Fibroblast of skin of right quadriceps (primary cell): Measurements from ENCODE around the gene BNC1.
A peak's percentile ranks its signal among the peaks of the same experiment; 100 is the strongest.
"Not testable (repeated sequence)": the region's sequence is repeated elsewhere in the genome, so short reads cannot be mapped to it uniquely, and the experiment has no call there.

ENCODE experiments used
- DNase-seq: peaks from one replicate; pipeline ENCODE4 v3.0.0-alpha.2; 2013

The BNC1 gene

DNA sequence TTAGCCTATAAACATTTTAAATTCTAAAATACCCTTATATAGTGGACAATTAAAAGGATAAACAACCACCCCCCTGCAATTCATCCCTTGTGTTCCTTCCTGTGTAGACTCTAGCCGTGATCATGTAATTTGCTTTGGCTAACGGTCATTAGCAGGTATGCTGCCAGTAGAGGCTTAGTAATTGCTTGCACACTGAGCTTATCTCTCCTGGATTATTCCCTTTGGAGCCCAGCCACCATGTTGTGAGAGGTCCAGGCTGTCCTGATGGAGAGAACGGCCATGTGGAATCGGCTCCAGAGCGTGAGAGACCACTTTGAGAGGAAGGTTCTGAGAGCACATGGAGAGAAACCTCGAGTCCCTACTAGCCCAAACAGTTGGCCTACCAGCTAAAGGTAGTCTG, 11.0 kb upstream of the BNC1 start:
- no peak for DNase-seq

DNA sequence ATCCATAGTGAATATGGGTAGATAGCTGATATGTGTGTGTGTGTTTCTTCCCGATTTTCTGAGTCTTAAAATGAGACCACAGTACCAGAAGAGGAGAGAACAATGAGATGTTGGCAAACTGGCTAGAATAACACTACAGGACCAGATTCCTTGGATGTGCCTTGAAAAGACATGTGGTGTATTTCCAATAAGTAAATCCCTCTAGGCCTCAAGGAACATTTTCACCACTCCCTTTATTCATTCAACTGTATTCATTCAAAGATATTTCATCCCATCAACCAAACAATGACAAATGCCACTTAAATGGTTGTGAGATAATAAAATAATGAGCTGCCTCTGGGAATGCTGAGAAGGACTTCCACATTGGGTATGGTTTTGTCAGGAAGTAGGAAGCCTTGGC, 8.7 kb upstream of the BNC1 start:
- DNase-seq: no peak

DNA sequence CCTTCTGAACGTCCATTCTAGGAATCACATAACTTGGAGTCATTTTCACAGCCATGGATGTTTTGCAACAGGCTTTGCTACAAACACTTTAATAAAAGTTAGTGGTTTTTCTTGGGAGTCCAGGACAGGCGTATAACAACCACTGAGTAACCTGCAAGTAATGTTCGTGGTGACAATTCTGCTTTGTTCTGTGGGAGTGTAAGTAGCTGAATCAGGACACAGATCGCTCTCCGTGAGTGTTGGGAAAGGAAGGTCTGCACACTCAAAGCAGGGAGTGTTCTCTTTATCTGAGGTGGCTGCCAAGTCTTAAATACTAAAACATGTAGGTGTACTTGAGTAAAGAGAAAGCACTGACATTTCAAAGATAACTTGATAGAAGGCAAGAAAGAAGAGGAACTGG, 7.9 kb upstream of the BNC1 start:
- peak; percentile 70 for DNase-seq

DNA sequence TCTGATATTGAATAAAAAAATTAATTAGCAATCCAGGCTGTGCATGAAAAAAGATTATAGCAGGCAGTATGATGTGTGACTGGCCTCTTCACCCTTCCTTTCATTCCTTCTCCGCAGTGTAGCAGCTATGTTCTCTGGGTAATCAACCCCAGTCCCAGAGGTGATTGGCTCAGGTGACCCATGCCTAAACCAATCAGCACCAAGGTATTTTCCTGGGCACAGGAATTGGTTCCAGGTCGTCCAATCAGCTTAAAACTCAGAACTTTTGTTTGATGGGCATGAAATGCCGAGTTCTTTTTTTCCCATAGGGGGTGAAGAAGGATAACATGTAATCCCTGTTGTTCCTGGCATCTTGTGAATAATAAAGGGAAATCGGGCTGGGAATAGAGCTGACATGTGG, 5.8 kb upstream of the BNC1 start:
- no peak for DNase-seq

DNA sequence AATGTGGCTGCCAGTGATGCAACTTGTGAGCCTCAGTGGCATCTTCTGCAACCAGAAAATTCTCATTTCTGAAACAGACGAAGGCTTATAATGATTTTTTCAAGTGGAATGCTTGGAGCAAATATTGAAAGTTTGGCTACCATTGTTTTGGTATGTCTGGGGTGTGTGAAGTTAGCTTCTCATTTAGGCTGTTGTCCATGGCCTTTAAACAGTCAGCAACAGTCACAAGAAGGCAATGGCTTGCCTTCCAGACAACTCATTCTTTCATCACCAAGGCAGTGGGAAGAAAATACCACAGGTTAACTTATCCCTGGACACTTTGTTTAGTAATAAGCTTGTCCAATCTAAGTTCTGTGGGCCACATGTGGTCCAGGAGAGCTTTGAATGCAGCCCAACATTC, 4.7 kb upstream of the BNC1 start:
- peak; percentile 36 for DNase-seq

DNA sequence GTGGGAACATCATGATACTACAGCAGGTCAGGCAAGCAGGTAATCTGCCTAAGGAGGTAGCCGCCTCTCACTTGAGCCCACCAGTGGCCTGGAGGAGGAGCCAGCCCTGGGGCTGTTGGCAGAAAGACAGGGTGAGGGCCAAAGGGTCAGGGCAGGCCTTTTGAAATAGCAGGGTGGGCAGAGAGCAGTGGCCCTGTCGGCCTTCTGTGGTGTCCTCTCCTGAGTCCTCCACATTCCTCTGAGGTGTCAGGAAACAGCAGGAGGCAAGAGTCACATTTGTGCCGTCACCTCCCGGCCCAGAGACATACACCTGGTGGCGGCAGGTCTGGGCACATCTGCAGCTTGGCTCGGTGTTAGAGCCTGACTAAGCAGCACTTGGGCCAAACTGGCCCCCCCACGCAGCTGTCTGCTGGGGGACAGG, 3.9 kb upstream of the BNC1 start:
- no peak for DNase-seq

DNA sequence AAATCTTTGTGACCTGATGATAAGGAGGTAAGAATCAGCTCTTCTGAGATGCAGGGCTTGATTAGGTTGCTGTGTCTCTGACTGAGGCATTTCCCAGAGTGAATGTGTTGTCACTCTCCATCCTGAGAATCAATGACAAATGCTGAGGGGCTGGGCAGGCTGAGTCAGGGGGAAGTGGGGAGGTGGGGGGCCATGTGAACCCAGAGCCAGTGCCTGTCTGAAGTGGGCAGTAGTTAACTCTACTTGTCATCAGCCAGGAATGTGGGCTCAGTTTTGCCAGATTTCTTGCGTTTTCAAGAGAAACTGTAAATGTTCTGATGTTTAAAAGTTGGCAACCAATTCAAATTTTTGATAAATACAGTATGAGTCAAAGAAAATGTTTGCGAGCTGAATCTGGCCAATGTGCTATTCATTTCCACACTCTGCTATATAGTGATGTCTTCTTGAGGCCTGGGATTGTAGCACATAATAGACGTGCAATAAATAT, 3.1 kb upstream of the BNC1 start:
- peak; percentile 99 for DNase-seq

DNA sequence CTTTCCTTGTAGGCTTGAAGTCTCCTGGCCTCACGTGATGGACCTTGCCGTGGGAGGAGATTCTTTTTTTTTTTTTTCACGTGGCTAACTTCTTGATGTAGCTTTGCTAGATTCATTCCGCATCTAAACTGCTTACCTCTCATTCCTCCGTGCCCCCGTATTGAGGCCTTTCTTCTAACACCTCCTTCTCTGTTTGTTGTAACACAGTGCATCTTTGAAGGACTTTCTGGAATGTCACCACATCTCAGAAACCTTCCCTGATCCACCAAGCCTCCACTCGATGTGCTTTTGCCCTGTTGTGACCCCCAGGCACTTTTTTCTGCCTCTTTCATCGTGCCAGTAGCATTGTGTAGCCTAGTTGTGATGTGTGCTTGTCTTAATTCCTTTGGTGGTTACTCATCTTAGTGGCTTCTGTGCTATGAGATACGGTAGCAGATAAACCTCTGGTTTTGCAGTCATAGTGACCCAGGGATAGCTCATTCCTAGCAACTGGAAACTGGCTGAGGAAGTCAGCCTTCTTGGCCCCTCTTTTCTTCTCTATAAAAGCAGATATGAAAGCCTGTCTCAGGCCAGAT, 1.6 kb upstream of the BNC1 start:
- peak; percentile 91 for DNase-seq

DNA sequence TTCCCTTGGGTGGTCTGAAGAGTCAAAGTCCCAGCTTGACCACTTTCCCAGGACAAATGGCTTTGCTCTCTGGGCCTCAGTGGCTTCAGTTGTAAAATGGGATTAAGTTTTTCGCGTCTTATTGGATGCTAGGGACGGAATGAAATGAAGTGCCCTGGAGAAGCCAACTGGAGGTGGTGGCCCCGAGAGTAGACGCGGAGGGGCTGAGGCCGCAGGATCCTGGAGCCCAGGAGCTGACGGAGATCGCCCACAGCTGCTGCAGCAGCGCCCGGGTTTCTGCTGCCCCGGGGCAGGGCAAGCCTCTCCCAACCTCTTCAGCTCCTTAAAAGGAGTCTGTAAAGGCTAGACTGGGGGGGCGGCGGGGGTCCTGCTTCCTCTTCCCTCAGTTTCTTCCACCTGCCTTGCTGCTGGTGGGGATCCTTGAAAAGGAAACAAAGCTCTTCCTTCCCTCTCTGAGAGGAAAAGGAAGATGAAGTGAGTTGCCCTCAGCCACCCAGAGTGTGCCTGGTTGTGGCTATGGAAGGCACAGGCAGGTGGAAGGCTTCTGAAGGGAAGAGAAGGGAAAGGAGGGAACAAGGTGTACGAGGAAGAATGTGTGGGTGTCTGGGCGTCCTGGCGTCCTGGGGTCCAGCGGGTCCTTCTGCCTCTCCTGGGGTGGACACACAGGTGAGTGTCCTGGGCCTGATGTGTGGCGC, 967 bp upstream of the BNC1 start:
- no peak for DNase-seq

DNA sequence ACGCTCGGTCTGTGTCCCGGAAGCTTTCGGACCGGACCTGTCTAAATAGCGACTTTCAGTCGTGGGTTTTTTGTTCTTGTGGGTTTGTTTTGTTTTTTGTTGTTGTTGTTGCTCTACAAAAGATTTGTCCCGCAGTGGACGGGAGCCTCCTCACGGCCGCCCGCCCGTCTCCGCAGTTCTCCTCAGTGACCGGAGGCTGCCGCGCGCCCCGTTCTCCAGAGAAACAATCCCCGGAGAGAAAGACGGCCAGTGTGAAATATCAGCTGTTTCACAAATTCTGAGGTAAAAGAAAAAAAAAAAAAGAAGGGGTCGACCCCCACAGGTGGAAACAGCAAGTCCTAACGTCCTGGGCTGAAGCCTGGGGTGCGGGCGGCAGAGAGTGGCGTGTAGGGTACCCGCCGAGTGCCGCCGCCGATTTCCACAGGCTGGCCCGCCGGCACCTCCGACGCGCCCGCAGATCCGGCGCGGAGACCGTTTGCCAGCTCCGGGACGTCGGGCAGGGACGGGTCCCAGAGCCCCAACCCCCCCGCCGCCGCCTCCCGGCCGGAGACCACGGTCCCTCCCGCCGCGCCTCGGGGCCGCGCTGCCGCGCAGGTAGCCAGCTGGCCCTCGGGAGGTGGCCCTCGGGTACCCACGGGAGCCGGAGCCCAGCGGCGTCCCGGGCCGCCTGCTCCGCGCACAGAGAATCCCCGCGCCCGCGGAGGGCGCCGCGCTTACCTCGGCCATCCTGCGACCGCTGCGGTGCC, 478 bp downstream of the BNC1 start:
- DNase-seq: peak; percentile 31

DNA sequence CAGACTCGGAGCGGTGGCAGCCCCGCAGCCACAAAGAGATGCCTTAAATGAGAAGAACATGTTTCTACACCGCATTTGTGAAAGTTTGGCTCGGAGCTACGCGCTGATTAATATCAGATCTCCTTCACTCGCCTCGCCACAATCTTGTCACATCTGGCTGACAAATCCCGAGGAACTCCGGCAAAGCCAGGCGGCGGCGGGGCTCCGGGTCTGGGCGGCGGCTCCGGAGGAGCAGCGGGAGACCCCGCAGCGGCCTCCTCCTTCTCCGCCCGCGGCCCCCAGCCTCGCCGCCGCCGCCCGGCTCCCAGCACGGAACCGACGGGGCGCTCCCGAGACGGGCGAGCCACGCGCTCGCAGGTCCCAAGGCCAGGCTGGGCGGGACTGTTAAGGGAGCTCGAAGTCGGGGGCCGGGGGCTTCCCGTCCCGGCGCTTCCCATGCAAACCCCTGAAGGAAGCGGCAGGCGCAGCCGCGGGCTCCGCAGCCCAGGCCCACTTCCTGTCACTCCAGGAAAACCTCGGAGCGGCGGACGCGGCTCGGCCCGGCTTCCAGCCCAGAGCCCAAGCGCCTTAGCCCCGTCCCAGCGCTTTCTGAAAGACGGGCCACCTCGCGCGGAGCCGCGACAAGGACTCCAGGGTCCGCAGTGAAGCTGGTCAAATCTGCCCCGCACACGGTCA, 1.2 kb downstream of the BNC1 start:
- DNase-seq: peak; percentile 69

DNA sequence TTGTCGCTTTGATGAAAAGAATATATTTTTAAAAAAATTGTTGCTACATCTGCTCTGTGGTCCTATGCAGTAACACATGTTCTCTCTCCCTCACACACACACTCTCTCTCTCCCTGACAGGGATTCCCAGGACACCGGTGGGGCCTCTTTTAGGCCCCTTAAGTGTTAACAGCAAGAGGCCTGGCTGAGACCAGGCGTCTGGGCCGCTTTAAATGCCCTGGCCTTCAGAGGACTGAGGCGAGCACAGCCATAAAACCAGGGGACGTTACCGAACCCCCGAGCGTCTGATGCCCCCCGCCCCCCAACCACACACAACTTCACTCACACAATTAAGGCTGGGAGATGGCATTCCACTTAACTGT, 1.7 kb downstream of the BNC1 start:
- peak; percentile 64 for DNase-seq

DNA sequence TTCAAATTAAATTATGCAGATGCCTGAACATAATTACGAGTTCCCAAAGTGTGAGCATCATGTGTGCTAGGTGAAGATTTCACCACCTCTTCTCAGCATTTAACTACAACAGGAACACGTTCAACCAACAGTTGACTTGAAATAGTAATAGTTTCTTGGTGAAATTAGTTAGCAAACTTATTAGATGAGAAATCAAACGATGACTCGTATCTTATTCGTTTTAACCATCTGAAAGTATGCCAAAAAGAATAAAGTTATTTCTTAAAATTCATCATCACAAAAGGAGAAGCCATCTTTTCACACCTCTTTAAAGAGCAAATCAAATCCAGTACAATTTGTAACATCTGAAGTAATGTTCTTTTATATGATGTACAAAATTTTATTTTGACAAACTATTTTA, 2.3 kb downstream of the BNC1 start:
- DNase-seq: peak; percentile 35

DNA sequence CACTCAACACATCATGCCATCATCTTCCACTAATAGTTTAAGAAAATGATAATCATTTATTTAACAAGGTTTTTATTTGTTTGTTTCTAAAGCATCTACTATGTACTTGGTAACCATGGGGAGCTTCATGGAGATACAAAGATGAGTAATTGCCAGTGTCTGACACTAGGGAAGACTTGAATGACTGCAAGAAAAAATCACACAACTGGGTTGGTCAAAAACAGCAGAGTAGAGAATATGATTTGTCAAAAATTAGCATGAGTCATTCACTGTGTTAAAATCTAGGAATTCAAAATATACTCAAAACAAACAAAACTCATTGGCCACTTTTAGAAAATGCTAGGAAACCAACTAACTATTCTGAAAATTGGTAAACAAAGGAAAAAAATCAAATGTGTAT, 6.3 kb downstream of the BNC1 start:
- DNase-seq: peak; percentile 76

DNA sequence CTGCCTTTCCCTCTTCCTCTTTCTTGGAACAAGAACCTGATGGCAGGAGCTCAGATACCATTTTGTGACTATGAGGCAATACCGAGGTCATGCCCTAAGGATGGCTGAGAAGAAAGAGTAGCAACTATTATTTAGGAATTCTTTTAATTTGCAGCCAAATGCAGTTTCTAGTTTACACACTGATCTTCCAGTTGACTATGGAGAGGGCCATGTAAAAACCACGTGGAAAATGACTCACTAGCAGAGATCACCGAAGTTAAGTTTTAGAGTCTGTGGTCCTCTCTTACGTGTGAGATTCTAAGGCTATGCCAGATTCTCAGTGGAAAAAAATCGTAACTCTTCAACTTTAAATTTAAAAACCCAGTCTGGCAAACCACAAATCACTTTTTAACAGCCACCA, 7.8 kb downstream of the BNC1 start:
- peak; percentile 72 for DNase-seq

DNA sequence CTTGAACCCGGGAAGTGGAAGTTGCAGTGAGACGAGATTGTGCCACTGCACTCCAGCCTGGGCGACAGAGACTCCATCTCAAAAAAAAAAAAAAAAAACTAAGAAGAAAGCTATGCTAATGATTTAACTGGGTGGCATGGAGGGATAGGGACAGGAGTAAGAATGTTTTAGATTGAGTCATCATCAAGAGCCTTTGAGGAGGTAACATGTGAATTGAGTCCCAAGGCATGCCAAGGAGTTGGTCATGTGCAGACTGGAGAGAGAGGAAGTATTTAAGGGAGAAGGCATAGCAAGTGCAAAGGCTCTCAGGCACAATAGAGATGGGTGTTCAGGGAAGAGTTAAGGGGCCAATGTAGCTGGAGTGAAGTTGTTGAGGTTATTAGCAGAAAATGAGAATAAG, 9.1 kb downstream of the BNC1 start:
- peak; percentile 24 for DNase-seq

DNA sequence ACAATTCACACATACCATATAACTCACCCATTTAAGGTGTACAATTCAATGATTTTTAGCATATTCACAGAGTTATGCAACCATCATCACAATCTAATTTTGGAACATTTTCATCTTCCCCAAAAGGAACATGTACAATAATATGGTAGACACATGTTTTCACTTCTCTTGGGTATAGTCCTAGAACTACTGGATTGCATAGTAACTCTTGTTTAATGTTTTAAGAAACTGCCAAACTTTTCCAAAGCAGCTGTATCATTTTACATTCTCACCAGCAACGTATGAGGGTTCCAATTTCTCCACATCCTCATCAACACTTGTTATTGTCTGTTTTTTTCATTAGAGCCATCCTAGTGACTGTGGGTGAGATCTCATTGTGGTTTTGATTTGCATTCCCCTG, 14.3 kb downstream of the BNC1 start:
- DNase-seq: no peak

DNA sequence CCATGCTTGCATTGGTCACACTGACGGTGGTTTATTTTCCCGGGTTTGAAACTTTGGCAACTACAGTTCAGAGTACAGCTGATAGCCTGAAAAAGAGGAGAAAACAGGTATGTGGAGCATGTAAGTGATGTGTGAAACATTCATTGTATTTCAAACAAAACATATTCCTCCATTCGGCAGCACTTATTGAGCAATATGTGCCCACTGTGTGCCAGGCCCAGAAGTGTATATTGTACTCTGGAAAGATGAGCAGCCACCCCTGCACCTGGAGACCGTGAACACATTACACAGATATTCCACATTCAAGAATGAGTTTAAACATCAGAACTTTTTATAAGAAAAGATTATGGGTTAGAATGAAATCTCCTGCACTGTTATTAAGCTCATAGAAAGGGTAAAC, 16.3 kb downstream of the BNC1 start:
- DNase-seq: no peak

DNA sequence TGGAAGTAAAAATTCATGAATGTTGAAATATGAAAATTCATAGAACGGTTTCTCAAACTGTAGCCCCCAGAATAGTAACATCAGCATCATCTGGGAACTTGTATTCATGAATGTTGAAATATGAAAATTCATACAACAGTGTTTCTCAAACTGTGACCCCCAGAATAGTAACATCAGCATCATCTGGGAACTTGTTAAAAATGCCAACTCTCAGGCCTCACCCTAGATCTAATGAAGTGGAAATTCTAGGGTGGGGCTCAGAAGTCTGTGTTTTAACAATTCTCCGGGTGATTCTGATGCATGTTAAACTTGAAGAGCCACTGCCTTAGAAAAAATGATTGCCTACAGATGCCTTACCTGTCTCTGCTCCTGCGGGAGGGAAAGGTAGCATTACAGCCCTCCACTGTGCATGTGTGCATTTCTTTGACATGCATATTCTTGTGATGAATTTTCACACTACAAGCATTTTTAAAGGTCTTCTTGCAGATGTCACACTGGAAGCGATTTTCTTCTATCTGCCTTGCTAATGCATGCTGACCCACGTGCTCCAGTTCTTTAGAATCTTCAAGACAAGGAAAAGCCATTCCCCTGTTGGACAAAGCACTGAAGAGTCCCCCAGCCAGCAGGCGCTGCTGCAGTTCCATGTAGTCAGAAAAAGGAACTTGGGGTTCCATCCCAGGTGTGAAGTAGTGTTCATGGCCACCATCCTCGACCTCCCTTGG, 21.7 kb downstream of the BNC1 start:
- no peak for DNase-seq

DNA sequence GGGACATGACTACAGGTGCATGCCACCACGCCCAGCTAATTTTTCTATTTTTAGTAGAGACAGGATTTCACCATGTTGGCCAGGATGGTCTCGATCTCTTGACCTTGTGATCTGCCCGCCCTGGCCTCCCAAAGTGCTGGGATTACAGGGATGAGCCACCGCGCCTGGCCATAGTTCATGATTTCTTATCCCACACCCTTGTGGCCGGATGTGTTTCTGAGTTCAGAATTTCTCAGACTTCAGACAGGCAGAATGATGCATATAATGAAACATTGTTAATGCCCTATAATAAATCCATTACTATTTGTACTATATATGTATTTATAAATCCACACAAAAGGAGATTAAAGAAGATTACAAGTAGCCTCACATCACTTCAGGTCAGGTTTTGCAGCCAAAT, 22.3 kb downstream of the BNC1 start:
- DNase-seq: not testable (repeated sequence)

DNA sequence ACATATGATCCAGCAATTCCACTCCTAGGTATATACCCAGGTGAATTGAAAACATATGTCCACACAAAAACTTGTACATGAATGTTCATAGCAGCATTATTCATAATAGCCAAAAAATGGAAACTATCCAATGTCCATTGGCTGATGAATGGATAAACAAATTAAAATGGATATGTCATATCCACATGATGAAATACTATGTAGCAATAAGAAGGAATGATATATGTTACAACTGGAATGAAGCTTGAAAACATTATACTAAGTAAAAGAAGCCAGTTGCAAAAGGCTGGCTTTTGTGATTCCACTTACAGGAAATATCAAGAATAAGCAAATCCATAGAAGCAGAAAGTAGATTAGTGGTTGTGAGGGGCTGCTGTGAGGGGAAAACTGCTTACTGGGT, 33.7 kb downstream of the BNC1 start:
- peak; percentile 56 for DNase-seq

DNA sequence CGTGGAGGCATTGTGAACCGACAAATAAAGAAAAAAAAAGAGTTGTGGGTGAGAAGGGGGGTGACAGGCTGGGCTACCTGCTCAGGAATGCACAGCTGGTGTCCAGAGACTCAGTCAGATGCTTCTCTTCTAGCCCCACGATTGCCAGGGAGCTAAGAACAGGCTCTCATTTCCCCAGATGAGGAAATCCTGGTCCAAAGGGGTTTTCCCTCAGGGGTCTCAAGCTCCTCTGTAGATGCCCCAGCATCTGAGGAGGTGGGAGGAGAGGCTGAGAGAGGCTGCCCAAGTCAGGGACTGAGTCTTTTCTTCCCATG, 35.5 kb downstream of the BNC1 start:
- DNase-seq: no peak
